Prostate gland (tissue), 1 donor: Measurements from ENCODE around the gene TLK2.
"Not testable (repeated sequence)": the region's sequence is repeated elsewhere in the genome, so short reads cannot be mapped to it uniquely, and the experiment has no call there.

Source experiments
- POLR2A ChIP-seq: fragments of 450-650 bp; IDR thresholded peaks from one replicate; pipeline ENCODE4 v1.6.1; 2016; ENCODE audit warnings: antibody characterized with exemption, mild to moderate bottlenecking
- POLR2AphosphoS5 ChIP-seq: sonication (generic); formaldehyde crosslinking; IDR thresholded peaks from one replicate; pipeline ENCODE4 v1.6.1; 2017; ENCODE audit warnings: antibody characterized with exemption

DNA sequence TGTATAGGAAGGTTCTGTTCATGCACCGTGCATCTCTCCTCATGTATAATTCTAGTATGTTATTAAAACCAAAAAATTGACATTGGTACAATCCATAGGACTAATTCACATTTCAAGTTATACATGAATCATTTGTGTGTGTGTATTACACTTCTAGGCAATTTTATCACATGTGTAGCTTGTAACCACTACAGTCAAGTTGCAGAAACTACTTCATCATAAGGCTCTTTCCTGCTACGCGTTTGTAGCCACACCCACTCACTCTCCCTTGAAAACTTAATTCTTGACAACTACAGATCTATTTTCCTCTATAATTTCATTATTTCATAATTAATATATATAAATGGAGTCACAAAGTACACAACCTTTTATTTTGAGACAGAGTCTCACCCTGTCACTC, 32.4 kb downstream of the TLK2 start:
- TF ChIP-seq POLR2AphosphoS5, POLR2A: not testable (repeated sequence)
